T-helper 2 cell treated with Interferon-gamma antibody and Interleukin-4, amounts not matched to agents 5 μg/mL and 100 μg/mL, for 36 hours (primary cell): ENCODE measurements around the gene RUFY4.

Source experiments
- DNase-seq: peaks from one replicate; pipeline ENCODE4 v3.0.0; 2021; ENCODE audit warnings: low spot score
- H3K27ac Mint-ChIP-seq: one replicate; pipeline ENCODE4 v1.8.0; 2021; ENCODE audit warnings: mild to moderate bottlenecking, mixed read lengths
- H3K27me3 Mint-ChIP-seq: one replicate; pipeline ENCODE4 v1.8.0; 2021; ENCODE audit warnings: low read depth, mixed read lengths
- H3K36me3 Mint-ChIP-seq: one replicate; pipeline ENCODE4 v1.8.0; 2021; ENCODE audit warnings: low read depth, mixed read lengths
- H3K4me1 Mint-ChIP-seq: one replicate; pipeline ENCODE4 v1.8.0; 2021; ENCODE audit warnings: low read depth, mixed read lengths
- H3K4me3 Mint-ChIP-seq: one replicate; pipeline ENCODE4 v1.8.0; 2022; ENCODE audit warnings: mild to moderate bottlenecking, moderate library complexity, mixed read lengths
- H3K9me3 Mint-ChIP-seq: one replicate; pipeline ENCODE4 v1.8.0; 2021; ENCODE audit warnings: mixed read lengths

Gene RUFY4

DNA sequence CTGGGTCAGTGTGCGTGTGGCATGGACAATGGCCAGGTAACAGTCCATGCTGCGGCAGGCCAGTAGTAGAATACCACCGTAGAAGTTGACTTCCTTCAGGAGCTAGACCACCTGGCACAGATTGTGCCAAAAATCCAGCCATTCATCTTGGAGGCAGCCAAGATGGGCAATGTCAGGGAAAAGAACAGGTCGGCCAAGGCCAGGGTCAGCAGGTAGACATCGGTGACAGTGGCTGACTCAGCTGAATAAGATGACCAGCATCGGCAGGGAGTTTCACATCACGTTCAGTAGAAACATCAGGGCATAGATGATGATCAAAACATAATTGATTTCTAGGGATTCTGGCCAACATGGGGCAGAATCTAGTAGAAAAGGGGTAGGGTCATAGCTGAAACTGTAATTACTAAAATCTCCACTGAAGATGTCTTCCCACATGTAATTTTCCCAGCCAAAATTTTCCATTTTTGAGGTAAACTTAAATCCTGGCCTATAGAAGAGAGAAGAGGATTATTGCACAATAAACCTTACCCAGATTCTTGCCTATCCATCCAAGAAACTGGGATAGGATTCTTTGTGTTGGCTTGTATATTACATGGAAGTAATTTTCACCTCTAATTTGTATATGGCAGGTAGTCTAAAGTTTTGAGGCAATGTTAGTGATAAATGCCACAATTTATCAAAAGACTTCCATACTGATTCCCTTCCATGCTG, 7.9 kb upstream of the RUFY4 start:
- Mint-ChIP-seq H3K4me1 (no peaks in the 10 kb centered on the region), H3K9me3 (no peaks in the 10 kb centered on the region), H3K4me3 (no peak overlapping the region), H3K27ac (no peak overlapping the region), H3K36me3 (no peaks in the 10 kb centered on the region), H3K27me3 (peaks cover 17% of the 10 kb centered on the region)
- no peak for DNase-seq

DNA sequence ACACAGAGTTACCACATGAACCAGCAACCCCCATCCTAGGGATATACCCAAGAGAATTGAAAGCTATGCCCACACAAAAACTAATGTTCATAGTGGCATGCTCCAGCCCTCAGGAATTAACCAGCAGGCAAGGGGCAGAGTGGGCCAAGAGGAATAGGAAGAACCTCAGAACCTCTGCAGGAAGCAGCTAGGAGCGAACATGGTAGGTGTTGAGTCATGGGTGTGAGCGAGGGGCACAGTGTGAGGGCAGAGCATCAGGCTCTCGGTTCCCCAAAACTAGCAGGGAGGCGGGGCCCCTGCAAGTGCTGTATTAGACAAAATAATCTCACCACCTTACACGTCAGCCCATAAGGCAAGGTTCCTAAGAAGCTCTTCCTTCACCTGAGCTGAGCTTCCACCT, 5.6 kb upstream of the RUFY4 start:
- Mint-ChIP-seq H3K9me3 (no peaks in the 10 kb centered on the region), H3K27ac (no peak overlapping the region), H3K27me3 (peaks cover 8% of the 10 kb centered on the region), H3K4me3 (no peak overlapping the region), H3K36me3 (no peaks in the 10 kb centered on the region), H3K4me1 (peaks cover under 1% of the 10 kb centered on the region)
- DNase-seq = no peak

DNA sequence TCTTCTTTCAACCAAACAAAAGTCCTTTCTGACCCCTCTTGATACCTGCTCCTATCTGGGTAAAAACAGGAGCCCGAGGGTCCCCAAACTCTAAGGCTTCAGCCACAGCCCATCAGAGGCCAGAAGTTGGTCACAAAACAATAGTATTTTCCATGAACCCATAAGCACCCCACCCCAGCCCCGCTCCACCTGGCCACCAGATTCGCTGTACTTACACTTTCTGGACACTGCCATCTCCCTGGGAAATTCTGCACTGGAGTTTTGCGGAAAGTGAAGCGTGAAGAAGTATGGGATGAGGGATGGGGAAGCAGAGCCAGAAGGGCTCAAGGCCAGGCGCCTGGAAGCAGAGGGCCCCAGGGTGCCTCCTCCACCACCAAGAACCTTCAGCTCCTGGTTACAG, 5.2 kb upstream of the RUFY4 start:
- Mint-ChIP-seq H3K27ac (no peak overlapping the region), H3K4me1 (peaks cover 4% of the 10 kb centered on the region), H3K36me3 (no peaks in the 10 kb centered on the region), H3K27me3 (peaks cover 4% of the 10 kb centered on the region), H3K9me3 (no peaks in the 10 kb centered on the region), H3K4me3 (no peak overlapping the region)
- DNase-seq = no peak

DNA sequence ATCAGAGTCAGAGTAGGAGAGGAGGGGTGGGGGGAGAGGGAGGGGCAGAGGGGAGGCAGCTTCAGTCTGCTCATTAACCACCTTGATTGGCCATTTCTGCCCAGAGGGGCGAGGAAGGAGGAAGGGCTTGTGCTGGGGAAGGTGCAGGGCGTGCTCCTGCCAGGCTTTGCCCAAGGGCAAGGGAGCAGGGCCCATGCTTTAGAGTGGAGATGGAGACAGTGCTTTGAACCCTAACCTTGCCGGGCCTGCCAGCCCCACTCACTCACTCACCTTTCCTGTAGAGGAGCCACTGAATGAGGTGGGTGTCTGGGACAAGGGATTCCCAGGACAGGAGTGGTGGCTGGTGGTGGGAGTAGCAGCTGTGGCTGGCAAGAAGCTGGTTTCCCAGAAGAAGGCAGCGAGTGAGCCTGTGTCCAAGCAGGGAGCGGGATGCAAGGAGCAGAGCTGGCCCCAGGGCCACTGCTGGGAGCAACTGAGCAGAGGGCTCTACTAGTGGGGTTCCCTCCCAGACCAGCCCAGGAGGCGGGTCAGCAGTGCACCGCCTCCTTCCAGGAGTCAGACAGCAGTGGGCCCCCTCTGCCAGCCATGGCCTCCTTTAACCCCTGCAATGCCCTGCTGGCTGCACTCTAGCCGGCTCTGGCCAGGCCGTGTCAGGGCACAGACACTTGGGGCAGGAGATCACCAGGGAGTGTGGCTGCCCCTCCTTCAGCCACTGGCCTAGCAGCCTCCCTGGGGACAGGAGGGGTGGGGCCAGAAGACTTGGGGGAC, 3.6 kb upstream of the RUFY4 start:
- peaks cover 4% of the 10 kb centered on the region for H3K4me1 Mint-ChIP-seq

DNA sequence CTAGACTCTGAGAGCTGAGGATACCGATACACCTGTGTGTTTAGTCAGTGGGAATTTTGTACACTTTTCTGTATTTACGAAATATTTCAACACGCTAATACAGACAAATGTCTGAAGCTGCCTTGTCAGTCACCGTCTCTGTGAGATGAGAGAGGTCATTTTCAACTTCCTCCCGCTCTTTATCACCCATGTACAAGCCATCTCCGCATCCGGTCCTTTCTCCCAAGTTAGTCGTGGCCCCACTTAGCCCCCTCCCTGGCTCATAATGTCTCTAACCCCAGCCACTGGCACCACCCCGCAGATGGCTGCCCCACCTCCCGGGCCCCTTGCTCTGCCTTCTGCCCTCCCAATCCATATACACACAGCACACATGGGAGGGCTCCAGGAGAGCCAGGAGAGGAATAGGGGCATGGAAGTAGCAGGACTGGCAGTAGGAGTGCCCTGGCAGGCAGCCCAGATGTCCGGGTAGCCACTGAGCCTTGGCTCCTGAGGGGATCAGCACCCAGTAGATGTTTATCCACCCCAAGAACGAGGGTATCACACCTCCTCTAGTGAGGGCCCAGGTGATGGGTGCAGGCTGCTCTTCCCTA, 2.0 kb upstream of the RUFY4 start:
- no peak overlapping the region for H3K27ac Mint-ChIP-seq
- DNase-seq = no peak
- no peak overlapping the region for H3K4me3 Mint-ChIP-seq
- H3K4me1 Mint-ChIP-seq = peaks cover 4% of the 10 kb centered on the region
- H3K36me3 Mint-ChIP-seq = no peaks in the 10 kb centered on the region
- no peaks in the 10 kb centered on the region for H3K9me3 Mint-ChIP-seq
- H3K27me3 Mint-ChIP-seq = peaks cover 4% of the 10 kb centered on the region

More for the DNA sequence above, 3.6 kb upstream of the RUFY4 start:
- Mint-ChIP-seq H3K27me3 (peaks cover 4% of the 10 kb centered on the region), H3K27ac (no peak overlapping the region), H3K36me3 (no peaks in the 10 kb centered on the region), H3K4me3 (no peak overlapping the region), H3K9me3 (no peaks in the 10 kb centered on the region)
- no peak for DNase-seq

DNA sequence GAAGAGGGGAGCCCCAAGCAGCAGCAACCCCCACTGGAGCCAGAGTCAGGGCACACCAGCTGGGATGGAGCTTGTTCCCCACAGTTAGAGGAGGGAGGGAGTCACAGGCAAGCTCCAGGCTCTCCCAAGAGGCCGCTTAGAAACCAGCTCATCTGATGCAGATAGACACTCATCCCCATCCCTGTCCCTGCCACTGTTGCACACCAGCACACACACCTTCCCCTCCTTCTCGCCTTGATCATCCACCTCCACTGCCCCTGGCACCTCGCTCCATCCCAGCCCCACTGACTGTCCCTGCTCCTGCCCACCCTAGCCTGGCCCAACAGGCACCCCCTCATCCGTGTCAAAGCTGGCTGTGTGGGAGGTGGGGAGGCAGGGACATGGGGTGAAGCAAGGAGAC, 1.5 kb upstream of the RUFY4 start:
- no peaks in the 10 kb centered on the region for H3K36me3 Mint-ChIP-seq
- H3K27ac Mint-ChIP-seq = no peak overlapping the region
- peaks cover 4% of the 10 kb centered on the region for H3K4me1 Mint-ChIP-seq
- no peaks in the 10 kb centered on the region for H3K9me3 Mint-ChIP-seq
- DNase-seq = no peak
- peaks cover 4% of the 10 kb centered on the region for H3K27me3 Mint-ChIP-seq
- no peak overlapping the region for H3K4me3 Mint-ChIP-seq

DNA sequence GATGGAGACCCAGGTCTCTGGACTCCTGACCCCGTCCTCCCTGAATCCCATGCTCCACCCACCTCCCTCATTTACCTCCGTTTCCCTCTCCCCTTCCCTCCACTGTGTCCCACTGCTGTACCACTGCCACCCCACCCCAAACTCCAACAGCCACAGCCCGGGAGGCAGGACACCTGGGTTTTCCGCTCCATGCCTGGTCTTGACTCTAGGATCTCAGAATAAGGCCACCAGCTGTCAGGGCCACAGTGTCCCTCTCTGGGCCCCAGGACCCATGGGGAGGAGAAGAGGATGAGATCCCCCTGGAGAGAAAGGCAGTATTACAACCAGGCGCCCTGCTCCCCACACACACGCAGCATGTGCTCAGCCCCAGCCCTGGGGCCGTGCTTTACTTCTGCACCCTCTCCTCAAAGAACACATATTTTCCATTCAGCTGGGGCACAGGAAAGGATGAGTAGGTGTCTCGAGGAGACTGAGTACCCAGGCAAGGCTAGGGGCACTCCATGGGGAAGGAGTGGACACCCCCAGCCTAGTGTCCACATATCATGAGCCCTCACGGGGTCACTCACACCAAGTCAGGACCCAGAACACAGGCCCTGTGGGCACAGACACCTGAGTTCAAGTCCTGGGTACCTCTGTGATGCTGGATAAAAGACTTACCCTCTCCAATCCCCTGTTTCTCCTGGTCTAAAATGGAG, 700 bp downstream of the RUFY4 start:
- peak overlapping the region; percentile 30 for H3K4me3 Mint-ChIP-seq
- no peak for DNase-seq
- no peaks in the 10 kb centered on the region for H3K9me3 Mint-ChIP-seq

DNA sequence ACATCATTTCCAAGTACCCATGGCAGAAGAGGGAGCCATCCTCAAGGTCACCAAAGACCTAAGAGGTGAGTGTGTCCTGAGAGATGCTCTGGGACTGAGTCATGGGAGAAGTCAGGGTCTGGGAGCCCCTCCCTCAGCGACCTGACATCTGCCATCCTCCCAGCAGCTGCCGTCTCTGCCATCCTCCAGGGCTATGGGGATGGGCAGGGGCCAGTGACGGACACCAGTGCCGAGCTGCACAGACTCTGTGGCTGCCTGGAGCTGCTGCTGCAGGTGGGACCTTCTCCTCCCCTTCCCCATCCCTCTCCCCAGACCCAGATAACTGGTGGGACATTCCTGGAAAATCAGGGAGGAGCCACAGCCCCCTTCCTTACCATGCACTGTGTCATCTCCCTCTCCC, 1.5 kb downstream of the RUFY4 start:
- no peak overlapping the region for H3K4me3 Mint-ChIP-seq
- peaks cover 4% of the 10 kb centered on the region for H3K4me1 Mint-ChIP-seq
- no peaks in the 10 kb centered on the region for H3K9me3 Mint-ChIP-seq
- DNase-seq = no peak
- H3K36me3 Mint-ChIP-seq = no peaks in the 10 kb centered on the region
- H3K27me3 Mint-ChIP-seq = peaks cover 4% of the 10 kb centered on the region
- H3K27ac Mint-ChIP-seq = no peak overlapping the region

More for the DNA sequence above, 700 bp downstream of the RUFY4 start:
- Mint-ChIP-seq H3K4me1 (peaks cover 4% of the 10 kb centered on the region), H3K27ac (peak overlapping the region; percentile 16), H3K27me3 (peaks cover 4% of the 10 kb centered on the region), H3K36me3 (no peaks in the 10 kb centered on the region)

DNA sequence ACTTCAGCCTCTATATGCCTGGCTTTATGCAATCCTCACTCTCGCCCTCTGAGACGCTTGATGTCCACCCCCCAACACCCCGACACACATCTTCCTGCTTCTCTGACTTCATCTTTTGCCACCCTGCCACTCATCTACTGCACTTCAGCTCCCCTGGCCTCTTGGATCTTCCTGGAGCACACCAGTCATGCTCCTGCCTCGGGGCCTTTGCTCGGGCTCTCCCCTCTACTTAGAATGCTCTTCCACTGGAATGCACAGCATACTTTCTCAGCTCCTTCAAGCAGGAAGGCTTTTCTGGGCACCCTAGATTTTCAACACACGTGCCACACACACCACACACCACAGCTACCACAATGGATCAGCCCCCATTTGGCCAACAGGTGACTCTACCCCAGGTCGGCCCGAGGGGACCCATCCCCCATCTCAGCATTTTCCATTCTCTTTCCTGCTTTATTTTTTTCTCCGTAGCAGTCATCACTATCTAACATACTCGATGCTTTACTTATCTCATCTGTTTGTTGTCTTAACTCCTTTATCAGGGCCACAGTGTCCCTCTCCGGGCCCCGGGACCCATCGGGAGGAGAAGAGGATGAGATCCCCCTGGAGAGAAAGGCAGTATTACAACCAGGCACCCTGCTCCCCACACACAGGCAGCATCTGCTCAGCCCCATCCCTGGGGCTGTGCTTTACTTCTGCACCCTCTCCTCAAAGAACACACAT, 2.3 kb downstream of the RUFY4 start:
- peaks cover 4% of the 10 kb centered on the region for H3K27me3 Mint-ChIP-seq
- no peaks in the 10 kb centered on the region for H3K9me3 Mint-ChIP-seq
- no peak overlapping the region for H3K4me3 Mint-ChIP-seq
- peaks cover 4% of the 10 kb centered on the region for H3K4me1 Mint-ChIP-seq
- no peaks in the 10 kb centered on the region for H3K36me3 Mint-ChIP-seq
- DNase-seq = no peak
- no peak overlapping the region for H3K27ac Mint-ChIP-seq

DNA sequence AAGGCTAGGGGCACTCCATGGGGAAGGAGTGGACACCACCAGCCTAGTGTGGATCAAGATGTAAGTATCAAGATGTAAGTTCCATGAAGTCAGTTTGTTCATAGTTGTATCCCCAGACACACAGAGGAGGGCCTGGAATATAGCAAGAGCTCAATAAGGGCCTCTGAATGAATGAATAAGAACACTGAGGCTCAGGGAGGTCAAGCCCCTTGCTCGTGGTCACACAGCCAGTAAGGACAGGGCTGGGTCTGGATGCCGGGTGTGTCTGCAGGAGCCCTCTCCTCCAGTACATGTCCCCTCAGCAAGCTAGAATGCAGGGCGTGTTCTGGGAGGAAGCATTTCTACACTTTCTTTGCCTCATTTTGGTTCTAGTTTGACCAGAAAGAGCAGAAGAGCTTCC, 2.9 kb downstream of the RUFY4 start:
- Mint-ChIP-seq H3K4me3 (no peak overlapping the region), H3K36me3 (no peaks in the 10 kb centered on the region), H3K4me1 (peaks cover 4% of the 10 kb centered on the region), H3K9me3 (no peaks in the 10 kb centered on the region), H3K27me3 (peaks cover 2% of the 10 kb centered on the region), H3K27ac (no peak overlapping the region)
- no peak for DNase-seq

DNA sequence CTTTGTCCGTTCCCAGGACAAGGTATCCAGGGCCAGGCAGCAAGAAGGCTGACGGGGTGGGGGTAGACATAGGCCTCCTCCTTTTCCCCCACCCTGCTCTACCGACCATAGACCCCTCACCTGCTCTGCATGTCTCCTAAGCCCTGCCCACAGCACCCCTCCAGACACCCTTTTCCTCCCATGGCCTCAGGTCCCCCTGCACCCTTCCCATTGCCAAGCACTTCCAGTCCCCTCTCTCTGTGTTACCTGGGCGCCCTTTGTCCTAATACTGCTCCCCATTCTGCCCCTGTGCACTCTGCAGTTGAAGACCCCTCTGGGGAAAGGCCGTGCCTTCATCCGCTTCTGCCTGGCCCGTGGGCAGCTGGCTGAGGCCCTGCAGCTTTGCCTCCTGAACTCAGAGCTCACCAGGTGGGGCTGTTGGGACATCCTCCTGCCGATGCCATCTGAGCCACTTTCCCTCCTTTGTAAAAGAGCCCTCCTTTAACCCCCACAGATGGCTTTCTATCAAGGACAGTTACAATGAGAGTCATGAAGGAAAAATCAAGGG, 3.5 kb downstream of the RUFY4 start:
- Mint-ChIP-seq H3K9me3 (no peaks in the 10 kb centered on the region), H3K4me3 (no peak overlapping the region), H3K27ac (no peak overlapping the region), H3K4me1 (peaks cover 4% of the 10 kb centered on the region), H3K27me3 (peaks cover under 1% of the 10 kb centered on the region), H3K36me3 (no peaks in the 10 kb centered on the region)
- DNase-seq = no peak

DNA sequence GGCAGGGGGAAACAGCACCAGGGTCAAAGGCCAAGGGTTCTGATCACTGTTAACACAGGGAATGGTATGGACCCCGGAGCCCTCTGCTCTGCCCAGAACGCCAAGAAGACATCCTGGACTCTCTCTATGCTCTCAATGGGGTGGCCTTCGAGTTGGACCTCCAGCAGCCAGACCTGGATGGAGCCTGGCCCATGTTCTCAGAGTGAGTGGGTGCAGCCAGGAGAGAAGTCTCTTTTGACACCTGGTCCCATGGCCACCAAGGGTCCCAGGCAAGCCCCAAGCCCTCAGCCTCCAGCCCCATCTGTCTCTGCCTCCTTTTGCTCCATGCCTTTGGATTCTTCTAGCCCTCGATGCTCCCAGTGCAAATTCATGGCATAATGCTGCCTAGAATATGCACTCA, 4.1 kb downstream of the RUFY4 start:
- Mint-ChIP-seq H3K4me3 (no peak overlapping the region), H3K27me3 (no peaks in the 10 kb centered on the region), H3K36me3 (no peaks in the 10 kb centered on the region), H3K27ac (no peak overlapping the region), H3K4me1 (peaks cover 4% of the 10 kb centered on the region), H3K9me3 (no peaks in the 10 kb centered on the region)
- no peak for DNase-seq

DNA sequence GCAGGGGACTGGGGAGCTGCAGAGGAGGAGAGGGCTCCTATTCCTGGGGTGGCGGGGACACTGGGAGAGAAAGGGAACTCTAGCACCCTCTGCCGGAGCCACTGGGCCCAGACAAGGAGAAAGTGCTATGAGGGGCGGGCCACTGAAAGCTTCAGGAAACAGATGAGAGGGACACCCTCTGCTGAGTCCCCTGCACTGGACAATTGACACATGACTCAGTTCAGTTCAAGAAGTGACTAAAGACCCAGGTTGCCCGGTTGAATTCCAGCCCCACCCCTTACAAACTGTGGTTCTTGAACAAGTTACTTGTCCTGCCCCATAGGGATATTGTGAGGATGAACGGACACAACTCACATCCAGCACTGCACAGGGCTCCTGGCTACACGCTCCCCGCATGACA, 5.0 kb downstream of the RUFY4 start:
- no peak overlapping the region for H3K4me3 Mint-ChIP-seq
- H3K27ac Mint-ChIP-seq = no peak overlapping the region
- no peaks in the 10 kb centered on the region for H3K9me3 Mint-ChIP-seq
- H3K36me3 Mint-ChIP-seq = no peaks in the 10 kb centered on the region
- DNase-seq = no peak
- no peaks in the 10 kb centered on the region for H3K4me1 Mint-ChIP-seq
- no peaks in the 10 kb centered on the region for H3K27me3 Mint-ChIP-seq
